WTC11 (cell line): ENCODE data around the gene SLC41A3. TPM values are rescaled to one million over a fixed set of nuclear protein-coding genes. Genes with fewer than 3 reads are reported as not detected.

ENCODE experiments used
- ATAC-seq: fragments of 200-7000 bp; cut with Tn5 transposase; 2 replicates; pipeline ENCODE4 v1.10.0; 2021; ENCODE audit warnings: mild to moderate bottlenecking, moderate library complexity
- CTCF ChIA-PET: fragments of 300-600 bp; sonication (Branson Sonifier 250); formaldehyde crosslinking; loops from one replicate; lab custom pipeline; 2021; ENCODE audit warnings: antibody characterized with exemption; lab: Charles Lee
- POLR2A ChIA-PET: fragments of 350-600 bp; sonication (Branson Sonifier 250); formaldehyde crosslinking; loops from one replicate; lab custom pipeline; 2021; ENCODE audit warnings: antibody characterized with exemption; lab: Charles Lee
- DNase-seq: peaks from one replicate; pipeline ENCODE4 v3.0.0; 2021; ENCODE audit warnings: low spot score
- H3K27ac Mint-ChIP-seq: 2 replicates; pipeline ENCODE4 v1.8.0; 2021; ENCODE audit warnings: mixed read lengths
- H3K27me3 Mint-ChIP-seq: 2 replicates; pipeline ENCODE4 v1.8.0; 2021; ENCODE audit warnings: low read depth, mild to moderate bottlenecking, moderate library complexity, mixed read lengths
- H3K36me3 Mint-ChIP-seq: 2 replicates; pipeline ENCODE4 v1.8.0; 2021; ENCODE audit warnings: mixed read lengths
- H3K4me1 Mint-ChIP-seq: 2 replicates; pipeline ENCODE4 v1.8.0; 2022; ENCODE audit warnings: mixed read lengths
- H3K4me3 Mint-ChIP-seq: 2 replicates; pipeline ENCODE4 v1.8.0; 2021; ENCODE audit warnings: mild to moderate bottlenecking, moderate library complexity, mixed read lengths
- H3K9me3 Mint-ChIP-seq: 2 replicates; pipeline ENCODE4 v1.8.0; 2021; ENCODE audit warnings: mixed read lengths
- CBFB ChIP-seq: sonication (generic); formaldehyde crosslinking; IDR thresholded peaks from 2 replicates; pipeline ENCODE4 v1.8.1; 2022; ENCODE audit warnings: mild to moderate bottlenecking, low read depth, missing genetic modification reagents
- CREB1 ChIP-seq: sonication (generic); formaldehyde crosslinking; IDR thresholded peaks from 2 replicates; pipeline ENCODE4 v1.8.0; 2023; ENCODE audit warnings: mild to moderate bottlenecking, missing genetic modification reagents
- E2F5 ChIP-seq: sonication (generic); formaldehyde crosslinking; IDR thresholded peaks from 2 replicates; pipeline ENCODE4 v1.8.1; 2022; ENCODE audit warnings: mild to moderate bottlenecking, moderate library complexity, missing genetic modification reagents
- ELF4 ChIP-seq: sonication (generic); formaldehyde crosslinking; IDR thresholded peaks from 2 replicates; pipeline ENCODE4 v1.8.1; 2022; ENCODE audit warnings: low read depth, mild to moderate bottlenecking, moderate library complexity, missing genetic modification reagents
- ERG ChIP-seq: fragments of 250-450 bp; sonication (Bioruptor Pico); IDR thresholded peaks from 2 replicates; pipeline ENCODE4 v1.8.0; 2021; ENCODE audit warnings: mild to moderate bottlenecking
- ESRRA ChIP-seq: sonication (generic); formaldehyde crosslinking; IDR thresholded peaks from 2 replicates; pipeline ENCODE4 v1.8.1; 2022; ENCODE audit warnings: mild to moderate bottlenecking, missing genetic modification reagents, borderline replicate concordance
- FOXP4 ChIP-seq: sonication (generic); formaldehyde crosslinking; IDR thresholded peaks from 2 replicates; pipeline ENCODE4 v1.8.0; 2022; ENCODE audit warnings: mild to moderate bottlenecking, missing genetic modification reagents
- GABPB1 ChIP-seq: sonication (generic); formaldehyde crosslinking; IDR thresholded peaks from 2 replicates; pipeline ENCODE4 v1.8.1; 2023; ENCODE audit warnings: mild to moderate bottlenecking, missing genetic modification reagents
- GTF2I ChIP-seq: fragments of 250-450 bp; sonication (Bioruptor Pico); conservative IDR thresholded peaks from 2 replicates; pipeline ENCODE4 v1.4.0; 2021; ENCODE audit warnings: mild to moderate bottlenecking
- HMGA2 ChIP-seq: fragments of 250-450 bp; sonication (Bioruptor Pico); IDR thresholded peaks from 2 replicates; pipeline ENCODE4 v1.4.0; 2021; ENCODE audit warnings: mild to moderate bottlenecking, moderate library complexity
- IRF2 ChIP-seq: sonication (generic); formaldehyde crosslinking; IDR thresholded peaks from 2 replicates; pipeline ENCODE4 v1.8.0; 2022; ENCODE audit warnings: low read depth, missing genetic modification reagents, borderline replicate concordance
- MAX ChIP-seq: sonication (generic); formaldehyde crosslinking; IDR thresholded peaks from 2 replicates; pipeline ENCODE4 v1.8.0; 2022; ENCODE audit warnings: mild to moderate bottlenecking, missing genetic modification reagents
- MYBL2 ChIP-seq: sonication (generic); formaldehyde crosslinking; IDR thresholded peaks from 2 replicates; pipeline ENCODE4 v1.8.1; 2023; ENCODE audit warnings: mild to moderate bottlenecking, moderate library complexity, missing genetic modification reagents
- NFYB ChIP-seq: sonication (generic); formaldehyde crosslinking; conservative IDR thresholded peaks from 2 replicates; pipeline ENCODE4 v1.8.0; 2022; ENCODE audit warnings: low read depth, missing genetic modification reagents
- NR1H2 ChIP-seq: sonication (generic); formaldehyde crosslinking; IDR thresholded peaks from 2 replicates; pipeline ENCODE4 v1.9.0; 2021; ENCODE audit warnings: mild to moderate bottlenecking, moderate library complexity, missing genetic modification reagents
- PREB ChIP-seq: sonication (generic); formaldehyde crosslinking; IDR thresholded peaks from 2 replicates; pipeline ENCODE4 v1.8.1; 2022; ENCODE audit warnings: mild to moderate bottlenecking, missing genetic modification reagents, moderate library complexity, borderline replicate concordance
- RORB ChIP-seq: fragments of 250-450 bp; sonication (Bioruptor Pico); IDR thresholded peaks from 2 replicates; pipeline ENCODE4 v1.9.0; 2021; ENCODE audit warnings: mild to moderate bottlenecking
- SMAD3 ChIP-seq: sonication (generic); formaldehyde crosslinking; IDR thresholded peaks from 2 replicates; pipeline ENCODE4 v1.8.0; 2022; ENCODE audit warnings: missing genetic modification reagents, mild to moderate bottlenecking, borderline replicate concordance
- TEAD1 ChIP-seq: sonication (generic); formaldehyde crosslinking; IDR thresholded peaks from 2 replicates; pipeline ENCODE4 v1.8.0; 2022; ENCODE audit warnings: mild to moderate bottlenecking, missing genetic modification reagents
- ZNF219 ChIP-seq: sonication (generic); formaldehyde crosslinking; IDR thresholded peaks from 2 replicates; pipeline ENCODE4 v1.8.0; 2023; ENCODE audit warnings: missing genetic modification reagents, mild to moderate bottlenecking, borderline replicate concordance
- ZNF232 ChIP-seq: sonication (generic); formaldehyde crosslinking; IDR thresholded peaks from 2 replicates; pipeline ENCODE4 v1.8.0; 2022; ENCODE audit warnings: mild to moderate bottlenecking, missing genetic modification reagents
- ZNF263 ChIP-seq: sonication (generic); formaldehyde crosslinking; IDR thresholded peaks from 2 replicates; pipeline ENCODE4 v1.8.1; 2022; ENCODE audit warnings: low read depth, mild to moderate bottlenecking, moderate library complexity, missing genetic modification reagents
- ZNF317 ChIP-seq: sonication (generic); formaldehyde crosslinking; IDR thresholded peaks from 2 replicates; pipeline ENCODE4 v1.8.1; 2023; ENCODE audit warnings: low read depth, mild to moderate bottlenecking, moderate library complexity, missing genetic modification reagents, borderline replicate concordance
- ZNF425 ChIP-seq: fragments of 250-450 bp; sonication (Bioruptor Pico); conservative IDR thresholded peaks from 2 replicates; pipeline ENCODE4 v1.9.0; 2021; ENCODE audit warnings: mild to moderate bottlenecking
- total RNA-seq: library from RNA; stranded (reverse); gene quantifications from 3 replicates; pipeline ENCODE4 v1.2.3, GENCODE V29; 2021

The SLC41A3 gene
- total RNA-seq, 1 experiment from 2014 or later = 28.4 TPM

- Mint-ChIP-seq H3K4me1 (peaks cover 39% of the 10 kb centered on the region), H3K36me3 (no peaks in the 10 kb centered on the region), H3K27ac (no peak overlapping the region), H3K27me3 (peaks cover 86% of the 10 kb centered on the region), H3K9me3 (no peaks in the 10 kb centered on the region), H3K4me3 (no peak overlapping the region)
- ChIA-PET POLR2A (no interaction called here), CTCF (no interaction called here)
- TF ChIP-seq ERG (CRISPR knock-in tag) (no peak), ZNF425 (no peak), IRF2 (CRISPR knock-in tag) (no peak), ZNF219 (CRISPR knock-in tag) (no peak)
- no peak for DNase-seq
- ATAC-seq = no peak
Measured at GRCh38 chr3:126018545-126018944, 65.4 kb downstream of the SLC41A3 start.

GRCh38 chr3:126017362-126017761, 66.6 kb downstream of the SLC41A3 start:
- H3K4me1 Mint-ChIP-seq = peaks cover 31% of the 10 kb centered on the region
- no peak overlapping the region for H3K4me3 Mint-ChIP-seq
- ATAC-seq = no peak
- TF ChIP-seq CREB1 (CRISPR knock-in tag) = no peak
- TF ChIP-seq TEAD1 (CRISPR knock-in tag) = no peak
- no peak for TF ChIP-seq ZNF232 (CRISPR knock-in tag)
- no peak for TF ChIP-seq NFYB (CRISPR knock-in tag)
- TF ChIP-seq ZNF317 = no peak
- TF ChIP-seq FOXP4 (CRISPR knock-in tag) = no peak
- TF ChIP-seq MYBL2 = no peak
- TF ChIP-seq E2F5 = no peak
- no peak for TF ChIP-seq RORB (CRISPR knock-in tag)
- peaks cover 75% of the 10 kb centered on the region for H3K27me3 Mint-ChIP-seq
- no peaks in the 10 kb centered on the region for H3K36me3 Mint-ChIP-seq
- H3K9me3 Mint-ChIP-seq = no peaks in the 10 kb centered on the region
- DNase-seq = no peak
- no peak overlapping the region for H3K27ac Mint-ChIP-seq
- ChIA-PET POLR2A (no interaction called here), CTCF (no interaction called here)

- Mint-ChIP-seq H3K4me3 (no peak overlapping the region), H3K4me1 (peaks cover 23% of the 10 kb centered on the region), H3K27ac (no peak overlapping the region), H3K36me3 (0 out of 2 replicates have a peak, but pooled peaks cover 3% of the 10 kb centered on the region), H3K27me3 (peaks cover 70% of the 10 kb centered on the region), H3K9me3 (no peaks in the 10 kb centered on the region)
- no peak for DNase-seq
- TF ChIP-seq GTF2I (CRISPR knock-in tag) (no peak), SMAD3 (no peak), ZNF425 (no peak), ELF4 (CRISPR knock-in tag) (no peak), IRF2 (CRISPR knock-in tag) (no peak), MAX (CRISPR knock-in tag) (no peak), TEAD1 (CRISPR knock-in tag) (no peak), CBFB (CRISPR knock-in tag) (no peak), GABPB1 (CRISPR knock-in tag) (no peak), ESRRA (CRISPR knock-in tag) (no peak), NR1H2 (CRISPR knock-in tag) (no peak), PREB (no peak), HMGA2 (no peak), ZNF263 (CRISPR knock-in tag) (no peak), MYBL2 (no peak)
- no peak for ATAC-seq
- ChIA-PET POLR2A (no interaction called here), CTCF (no interaction called here)
Measured at GRCh38 chr3:126016616-126017015, 67.3 kb downstream of the SLC41A3 start.
